ENCODE measurements around the gene INF2. TPM values are rescaled to one million over a fixed set of nuclear protein-coding genes. Genes with fewer than 3 reads are reported as not detected.

INF2 gene
- total and polyA plus RNA-seq, 2 experiments from 2014 or later: 36.7 to 75.5 TPM

- H3F3A ChIP-seq (replicated peaks; ENCODE audit: low read depth): no peaks in the 10 kb centered on the region
- Mint-ChIP-seq H3K9me3 (peaks cover 27% of the 10 kb centered on the region), H3K27ac (no peak overlapping the region), H3K36me3 (ENCODE audit: low read depth) (peaks cover 20% of the 10 kb centered on the region), H3K4me3 (no peak overlapping the region), H3K4me1 (no peaks in the 10 kb centered on the region), H3K27me3 (ENCODE audit: insufficient read depth, low read depth, poor library complexity) (peaks cover 18% of the 10 kb centered on the region)
- no peak for DNase-seq (ENCODE audit: low spot score)
- no peaks in the 10 kb centered on the region for H3K36me3 ChIP-seq (ENCODE audit: insufficient read depth)
- ATAC-seq: no peak
- no peak overlapping the region for H3K4me2 ChIP-seq
- no peak overlapping the region for H3K4me3 ChIP-seq
- H3K27me3 ChIP-seq (ENCODE audit: insufficient read depth): peaks cover 8% of the 10 kb centered on the region
- no peaks in the 10 kb centered on the region for H3K79me2 ChIP-seq (replicated peaks; ENCODE audit: insufficient read depth)
- H3K9me2 ChIP-seq (ENCODE audit: insufficient read depth): no peaks in the 10 kb centered on the region
- H3K27ac ChIP-seq (ENCODE audit: low read depth): no peak overlapping the region
- H3K4me1 ChIP-seq (ENCODE audit: insufficient read depth): no peaks in the 10 kb centered on the region
- no peak overlapping the region for H2AFZ ChIP-seq
- no peak for TF ChIP-seq STAT1 (IDR thresholded peaks at IDR 0.05; ENCODE audit: unreplicated experiment)
- TF ChIP-seq, protein P1, sequence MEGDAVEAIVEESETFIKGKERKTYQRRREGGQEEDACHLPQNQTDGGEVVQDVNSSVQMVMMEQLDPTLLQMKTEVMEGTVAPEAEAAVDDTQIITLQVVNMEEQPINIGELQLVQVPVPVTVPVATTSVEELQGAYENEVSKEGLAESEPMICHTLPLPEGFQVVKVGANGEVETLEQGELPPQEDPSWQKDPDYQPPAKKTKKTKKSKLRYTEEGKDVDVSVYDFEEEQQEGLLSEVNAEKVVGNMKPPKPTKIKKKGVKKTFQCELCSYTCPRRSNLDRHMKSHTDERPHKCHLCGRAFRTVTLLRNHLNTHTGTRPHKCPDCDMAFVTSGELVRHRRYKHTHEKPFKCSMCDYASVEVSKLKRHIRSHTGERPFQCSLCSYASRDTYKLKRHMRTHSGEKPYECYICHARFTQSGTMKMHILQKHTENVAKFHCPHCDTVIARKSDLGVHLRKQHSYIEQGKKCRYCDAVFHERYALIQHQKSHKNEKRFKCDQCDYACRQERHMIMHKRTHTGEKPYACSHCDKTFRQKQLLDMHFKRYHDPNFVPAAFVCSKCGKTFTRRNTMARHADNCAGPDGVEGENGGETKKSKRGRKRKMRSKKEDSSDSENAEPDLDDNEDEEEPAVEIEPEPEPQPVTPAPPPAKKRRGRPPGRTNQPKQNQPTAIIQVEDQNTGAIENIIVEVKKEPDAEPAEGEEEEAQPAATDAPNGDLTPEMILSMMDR (conservative IDR thresholded peaks at IDR 0.05; ENCODE audit: low read depth in 2 of 2): no peak
- no peak for TF ChIP-seq JUNB (IDR thresholded peaks at IDR 0.05; ENCODE audit: unreplicated experiment)
- TF ChIP-seq, protein P2, sequence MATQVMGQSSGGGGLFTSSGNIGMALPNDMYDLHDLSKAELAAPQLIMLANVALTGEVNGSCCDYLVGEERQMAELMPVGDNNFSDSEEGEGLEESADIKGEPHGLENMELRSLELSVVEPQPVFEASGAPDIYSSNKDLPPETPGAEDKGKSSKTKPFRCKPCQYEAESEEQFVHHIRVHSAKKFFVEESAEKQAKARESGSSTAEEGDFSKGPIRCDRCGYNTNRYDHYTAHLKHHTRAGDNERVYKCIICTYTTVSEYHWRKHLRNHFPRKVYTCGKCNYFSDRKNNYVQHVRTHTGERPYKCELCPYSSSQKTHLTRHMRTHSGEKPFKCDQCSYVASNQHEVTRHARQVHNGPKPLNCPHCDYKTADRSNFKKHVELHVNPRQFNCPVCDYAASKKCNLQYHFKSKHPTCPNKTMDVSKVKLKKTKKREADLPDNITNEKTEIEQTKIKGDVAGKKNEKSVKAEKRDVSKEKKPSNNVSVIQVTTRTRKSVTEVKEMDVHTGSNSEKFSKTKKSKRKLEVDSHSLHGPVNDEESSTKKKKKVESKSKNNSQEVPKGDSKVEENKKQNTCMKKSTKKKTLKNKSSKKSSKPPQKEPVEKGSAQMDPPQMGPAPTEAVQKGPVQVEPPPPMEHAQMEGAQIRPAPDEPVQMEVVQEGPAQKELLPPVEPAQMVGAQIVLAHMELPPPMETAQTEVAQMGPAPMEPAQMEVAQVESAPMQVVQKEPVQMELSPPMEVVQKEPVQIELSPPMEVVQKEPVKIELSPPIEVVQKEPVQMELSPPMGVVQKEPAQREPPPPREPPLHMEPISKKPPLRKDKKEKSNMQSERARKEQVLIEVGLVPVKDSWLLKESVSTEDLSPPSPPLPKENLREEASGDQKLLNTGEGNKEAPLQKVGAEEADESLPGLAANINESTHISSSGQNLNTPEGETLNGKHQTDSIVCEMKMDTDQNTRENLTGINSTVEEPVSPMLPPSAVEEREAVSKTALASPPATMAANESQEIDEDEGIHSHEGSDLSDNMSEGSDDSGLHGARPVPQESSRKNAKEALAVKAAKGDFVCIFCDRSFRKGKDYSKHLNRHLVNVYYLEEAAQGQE (IDR thresholded peaks at IDR 0.05; ENCODE audit: unreplicated experiment): no peak
- TF ChIP-seq ETS1 (IDR thresholded peaks at IDR 0.05): no peak
- no peak for TF ChIP-seq EZH2phosphoT487 (IDR thresholded peaks at IDR 0.05; ENCODE audit: unreplicated experiment)
- no peak for TF ChIP-seq ZNF331 (CRISPR knock-in tag; IDR thresholded peaks at IDR 0.05; ENCODE audit: low read depth)
- TF ChIP-seq ZNF114 (CRISPR knock-in tag; IDR thresholded peaks at IDR 0.05): no peak
- TF ChIP-seq CREB1 (CRISPR knock-in tag; IDR thresholded peaks at IDR 0.05; ENCODE audit: low read depth): no peak
- no peak for TF ChIP-seq POLR2AphosphoS5 (IDR thresholded peaks at IDR 0.05; ENCODE audit: low read depth)
- no peak for TF ChIP-seq ZNF462 (CRISPR knock-in tag; IDR thresholded peaks at IDR 0.05)
- no peak for TF ChIP-seq NANOG (IDR thresholded peaks at IDR 0.05; ENCODE audit: borderline replicate concordance)
- TF ChIP-seq EZH2 (IDR thresholded peaks at IDR 0.05; ENCODE audit: low read depth, unreplicated experiment): no peak
- no peaks in the 10 kb centered on the region for H4K20me1 ChIP-seq (replicated peaks; ENCODE audit: insufficient read depth)
Observed at GRCh38 chr14:104654119-104654518, 35.3 kb upstream of the INF2 start.
